ENCODE data around the gene CCNB2.

The CCNB2 gene

DNA sequence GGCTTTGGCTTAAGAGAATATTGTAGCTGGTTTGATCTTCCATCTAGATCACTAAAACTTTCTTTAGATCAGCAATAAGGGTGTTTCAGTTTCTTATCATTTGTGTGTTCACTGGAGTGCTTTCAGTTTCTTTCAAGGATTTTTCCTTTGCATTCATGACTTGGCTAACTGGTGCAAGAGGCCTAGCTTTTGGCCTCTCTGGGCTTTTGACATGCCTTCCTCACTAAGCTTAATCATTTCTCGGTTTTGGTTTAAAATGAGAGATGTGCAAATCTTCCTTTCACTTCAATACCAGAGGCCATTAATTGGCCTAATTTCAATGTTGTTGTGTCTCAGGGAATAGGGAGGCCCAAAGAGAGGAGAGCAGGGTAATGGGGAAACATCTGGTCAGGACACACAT lies 30.3 kb upstream of the CCNB2 start:
- TF ChIP-seq, protein P1, sequence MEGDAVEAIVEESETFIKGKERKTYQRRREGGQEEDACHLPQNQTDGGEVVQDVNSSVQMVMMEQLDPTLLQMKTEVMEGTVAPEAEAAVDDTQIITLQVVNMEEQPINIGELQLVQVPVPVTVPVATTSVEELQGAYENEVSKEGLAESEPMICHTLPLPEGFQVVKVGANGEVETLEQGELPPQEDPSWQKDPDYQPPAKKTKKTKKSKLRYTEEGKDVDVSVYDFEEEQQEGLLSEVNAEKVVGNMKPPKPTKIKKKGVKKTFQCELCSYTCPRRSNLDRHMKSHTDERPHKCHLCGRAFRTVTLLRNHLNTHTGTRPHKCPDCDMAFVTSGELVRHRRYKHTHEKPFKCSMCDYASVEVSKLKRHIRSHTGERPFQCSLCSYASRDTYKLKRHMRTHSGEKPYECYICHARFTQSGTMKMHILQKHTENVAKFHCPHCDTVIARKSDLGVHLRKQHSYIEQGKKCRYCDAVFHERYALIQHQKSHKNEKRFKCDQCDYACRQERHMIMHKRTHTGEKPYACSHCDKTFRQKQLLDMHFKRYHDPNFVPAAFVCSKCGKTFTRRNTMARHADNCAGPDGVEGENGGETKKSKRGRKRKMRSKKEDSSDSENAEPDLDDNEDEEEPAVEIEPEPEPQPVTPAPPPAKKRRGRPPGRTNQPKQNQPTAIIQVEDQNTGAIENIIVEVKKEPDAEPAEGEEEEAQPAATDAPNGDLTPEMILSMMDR (IDR thresholded peaks at IDR 0.05): no peak
- Histone ChIP-seq H3K9me3 (no peaks in the 10 kb centered on the region), H3K36me3 (peaks cover 45% of the 10 kb centered on the region), H3K27me3 (no peaks in the 10 kb centered on the region), H3K27ac (no peak overlapping the region), H3K4me3 (ENCODE audit: low read depth in 1 of 2, low read length in 1 of 2) (no peak overlapping the region), H3K4me1 (ENCODE audit: control insufficient read depth in 1 of 2, insufficient read depth in 1 of 2, low read depth in 1 of 2, low read length in 1 of 2) (no peaks in the 10 kb centered on the region)

DNA sequence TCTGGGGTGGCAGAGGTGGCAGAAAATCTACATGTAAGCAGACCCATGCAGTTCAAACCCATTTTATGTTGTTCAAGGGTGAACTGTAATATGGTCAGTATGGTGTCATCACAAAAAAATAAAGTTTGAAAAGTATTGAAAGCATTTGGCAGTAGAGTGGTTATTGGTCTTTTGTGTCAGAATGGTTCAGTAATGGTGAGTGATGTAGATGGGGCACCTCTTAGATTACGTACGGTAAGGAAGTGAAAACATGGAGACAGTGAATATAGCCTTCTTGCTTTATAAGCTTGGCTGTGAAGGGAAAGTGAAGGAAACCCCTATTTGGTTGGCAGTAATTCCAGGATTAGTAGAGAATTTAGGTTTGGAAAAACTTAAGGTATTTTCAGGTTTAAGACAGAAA lies 17.2 kb upstream of the CCNB2 start:
- Histone ChIP-seq H3K4me3 (ENCODE audit: low read depth in 1 of 2, low read length in 1 of 2) (no peak overlapping the region), H3K9me3 (no peaks in the 10 kb centered on the region), H3K27me3 (no peaks in the 10 kb centered on the region), H3K27ac (no peak overlapping the region), H3K4me1 (ENCODE audit: control insufficient read depth in 1 of 2, insufficient read depth in 1 of 2, low read depth in 1 of 2, low read length in 1 of 2) (no peaks in the 10 kb centered on the region), H3K36me3 (peaks cover 93% of the 10 kb centered on the region)
- TF ChIP-seq, protein P1 (IDR thresholded peaks at IDR 0.05): no peak

DNA sequence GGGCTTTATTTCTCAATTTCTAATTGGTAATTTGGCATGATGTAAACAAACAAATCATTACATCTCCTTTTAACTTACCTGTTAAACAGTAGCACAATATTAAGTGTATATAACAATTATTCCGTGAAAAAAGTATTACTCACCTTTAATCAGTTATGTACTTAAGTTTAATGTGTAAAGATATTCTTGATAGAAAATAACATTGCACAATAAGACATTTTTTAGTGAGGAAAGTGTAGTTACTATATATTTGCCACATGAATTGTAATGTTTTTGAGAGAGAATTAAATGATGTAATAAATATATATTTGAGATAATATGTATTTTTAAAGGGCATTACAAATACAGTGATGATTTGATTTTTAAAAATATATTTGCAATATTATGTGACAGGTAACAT lies 10.9 kb upstream of the CCNB2 start:
- H3K4me3 ChIP-seq (ENCODE audit: low read depth in 1 of 2, low read length in 1 of 2): no peak overlapping the region
- TF ChIP-seq, protein P1 (IDR thresholded peaks at IDR 0.05): no peak

DNA sequence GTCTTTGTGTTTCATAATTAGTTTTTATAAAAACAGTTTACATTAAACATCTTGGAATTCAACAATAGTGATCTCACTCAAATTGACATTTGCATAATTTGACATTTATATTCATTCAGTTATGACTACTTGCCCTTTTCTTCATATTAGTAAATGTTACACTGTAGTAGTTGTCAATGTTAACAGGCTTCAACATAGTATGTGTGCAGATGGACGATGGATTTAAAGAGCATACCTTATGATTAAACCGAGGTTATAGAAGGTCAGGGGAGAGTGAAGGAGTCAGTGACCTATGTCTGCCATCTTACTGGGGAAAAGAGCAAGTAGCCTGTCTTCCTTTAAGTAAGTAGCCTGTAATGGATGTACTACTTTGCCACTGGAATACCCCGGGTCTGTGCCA lies 8.5 kb upstream of the CCNB2 start:
- Histone ChIP-seq H3K4me1 (ENCODE audit: control insufficient read depth in 1 of 2, insufficient read depth in 1 of 2, low read depth in 1 of 2, low read length in 1 of 2) (no peaks in the 10 kb centered on the region), H3K9me3 (no peaks in the 10 kb centered on the region), H3K36me3 (peaks cover 76% of the 10 kb centered on the region), H3K27ac (no peak overlapping the region), H3K4me3 (ENCODE audit: low read depth in 1 of 2, low read length in 1 of 2) (no peak overlapping the region), H3K27me3 (no peaks in the 10 kb centered on the region)
- TF ChIP-seq, protein P1 (IDR thresholded peaks at IDR 0.05): no peak

More for the DNA sequence above, 10.9 kb upstream of the CCNB2 start:
- H3K27me3 ChIP-seq: no peaks in the 10 kb centered on the region
- peaks cover 91% of the 10 kb centered on the region for H3K36me3 ChIP-seq
- no peaks in the 10 kb centered on the region for H3K4me1 ChIP-seq (ENCODE audit: control insufficient read depth in 1 of 2, insufficient read depth in 1 of 2, low read depth in 1 of 2, low read length in 1 of 2)
- H3K9me3 ChIP-seq: no peaks in the 10 kb centered on the region
- H3K27ac ChIP-seq: no peak overlapping the region

DNA sequence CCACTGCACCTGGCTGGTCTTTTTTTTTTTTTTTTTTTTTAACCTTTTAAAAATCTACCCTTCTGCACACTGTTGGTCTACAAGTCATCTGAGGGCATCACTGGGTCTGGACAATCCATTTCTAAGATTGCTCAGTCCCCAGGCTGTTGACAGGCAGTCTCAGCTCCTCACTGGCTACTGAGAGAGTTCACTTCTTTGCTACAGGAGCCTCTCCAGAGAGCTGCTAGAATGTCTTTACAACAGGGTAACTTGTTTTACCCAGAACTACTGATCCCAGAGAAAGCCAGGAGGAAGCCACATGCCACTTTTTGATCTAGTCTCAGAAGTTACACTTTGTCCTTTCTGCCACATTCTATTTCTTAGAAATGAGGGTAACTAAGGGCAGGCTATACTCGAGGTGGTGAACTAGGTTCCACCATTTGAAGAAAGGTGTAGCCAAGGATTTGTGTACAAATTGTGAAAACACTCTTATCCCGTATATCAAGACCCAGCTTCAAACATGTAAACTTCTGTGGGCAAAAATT lies 5.7 kb upstream of the CCNB2 start:
- TF ChIP-seq, protein P1 (IDR thresholded peaks at IDR 0.05): no peak
- peaks cover 0 to 1% of the 10 kb centered on the region in 2 experiments for H3K4me1 ChIP-seq (ENCODE audit: control insufficient read depth in 1 of 2, insufficient read depth in 1 of 2, low read depth in 1 of 2, low read length in 1 of 2)
- peaks cover 49% of the 10 kb centered on the region for H3K36me3 ChIP-seq
- H3K27me3 ChIP-seq: no peaks in the 10 kb centered on the region
- no peak overlapping the region for H3K4me3 ChIP-seq (ENCODE audit: low read depth in 1 of 2, low read length in 1 of 2)
- H3K9me3 ChIP-seq: no peaks in the 10 kb centered on the region
- no peak overlapping the region for H3K27ac ChIP-seq

DNA sequence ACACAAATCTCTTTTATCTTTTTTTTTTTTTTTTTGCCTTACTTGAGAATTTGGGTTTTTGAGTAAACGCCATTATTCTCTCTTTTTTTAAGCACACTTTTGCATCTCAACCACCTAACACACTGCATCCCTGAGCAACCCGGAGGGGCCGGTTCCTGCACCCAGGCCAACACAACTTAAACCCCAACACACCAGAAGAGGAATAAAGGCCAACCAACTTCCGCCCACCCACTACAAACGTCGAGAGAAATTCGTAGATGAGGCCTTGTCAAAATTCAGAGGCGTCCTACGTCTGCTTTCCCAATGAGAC lies 389 bp upstream of the CCNB2 start:
- TF ChIP-seq, protein P1 (IDR thresholded peaks at IDR 0.05): no peak
- peak overlapping the region; percentile 68 to 83 for H3K4me3 ChIP-seq (ENCODE audit: low read depth in 1 of 2, low read length in 1 of 2)

More for the DNA sequence above, 389 bp upstream of the CCNB2 start:
- H3K27me3 ChIP-seq: no peaks in the 10 kb centered on the region
- peaks cover 8 to 21% of the 10 kb centered on the region in 2 experiments for H3K4me1 ChIP-seq (ENCODE audit: control insufficient read depth in 1 of 2, insufficient read depth in 1 of 2, low read depth in 1 of 2, low read length in 1 of 2)
- no peaks in the 10 kb centered on the region for H3K9me3 ChIP-seq
- H3K27ac ChIP-seq: peak overlapping the region; percentile 87
- H3K36me3 ChIP-seq: peaks cover 15% of the 10 kb centered on the region
